HG02759 (cell line): ENCODE data around the gene HCRTR1.

Source experiments
- ATAC-seq: cut with Tn5 transposase; IDR thresholded peaks from one replicate; pipeline ENCODE4 v1.9.1; 2021; ENCODE audit warnings: mild to moderate bottlenecking, moderate library complexity; ENCODE audit not compliant: unreplicated experiment

Gene HCRTR1

DNA sequence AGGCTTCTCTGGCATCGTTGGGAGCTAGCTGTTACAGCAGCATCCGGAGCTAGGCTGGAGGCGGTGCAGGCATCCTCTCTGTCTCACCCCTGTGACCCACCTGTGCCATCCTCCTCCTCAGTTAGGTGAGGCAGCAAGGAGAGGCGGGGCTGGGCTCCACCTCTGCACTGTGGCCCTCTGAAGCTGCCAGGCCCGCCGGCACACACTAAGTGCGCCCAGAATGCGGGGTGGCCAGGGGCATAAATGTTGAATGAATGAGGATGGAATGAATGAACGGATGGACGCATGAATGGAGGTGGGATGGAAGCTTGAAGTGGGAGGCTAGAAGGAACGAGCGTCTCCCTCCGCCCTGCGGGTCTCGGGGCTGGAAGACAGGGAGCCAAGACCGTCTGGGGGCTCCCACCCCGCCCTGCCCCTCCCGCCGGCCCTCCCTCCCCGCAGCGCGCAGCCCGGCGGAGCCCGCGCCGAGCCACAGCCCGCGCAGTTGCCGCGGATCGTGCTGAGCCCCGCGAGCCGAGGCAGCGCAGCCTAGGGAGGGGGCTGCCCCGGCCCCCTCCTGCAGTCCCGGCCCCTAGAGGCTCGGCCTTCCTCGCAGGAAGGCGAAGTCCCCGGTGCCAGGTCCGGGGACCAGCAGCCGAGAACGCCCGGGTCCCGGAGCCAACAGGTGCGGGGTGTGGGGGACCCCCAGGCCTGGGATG is at the start of gene HCRTR1:
HCRTR1 (plus strand) TSS at position 472 of the 698 bp plus-strand sequence. CDS start 1,504 bp downstream, outside the sequence.
- no peak for ATAC-seq

DNA sequence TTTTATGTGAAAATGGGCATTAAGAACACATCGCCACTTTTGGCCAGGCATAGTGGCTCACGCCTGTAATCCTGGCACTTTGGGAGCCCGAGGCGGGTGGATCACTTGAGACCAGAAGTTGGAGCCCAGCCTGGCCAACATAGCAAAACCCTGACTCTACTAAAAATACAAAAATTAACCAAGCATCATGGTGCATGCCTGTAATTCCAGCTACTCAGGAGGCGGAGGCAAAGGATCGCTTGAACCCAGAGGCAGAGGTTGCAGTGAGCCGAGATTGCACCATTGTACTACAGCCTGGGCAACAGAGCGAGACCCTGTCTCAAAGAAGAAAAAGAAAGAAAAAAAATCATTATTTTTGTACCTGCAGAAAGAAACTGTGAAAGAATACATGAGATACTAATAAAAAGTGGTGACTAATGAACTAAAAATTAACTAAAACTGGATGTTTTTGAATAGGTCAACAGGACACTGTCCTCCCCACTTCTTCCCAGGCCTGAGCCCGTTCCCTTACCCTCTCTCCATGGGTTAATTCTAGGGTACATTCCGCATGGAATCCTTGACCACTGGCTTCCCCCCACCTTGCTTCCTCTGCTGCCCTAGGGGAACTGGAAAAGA is 49.4 kb upstream of the HCRTR1 start:
- no peak for ATAC-seq

DNA sequence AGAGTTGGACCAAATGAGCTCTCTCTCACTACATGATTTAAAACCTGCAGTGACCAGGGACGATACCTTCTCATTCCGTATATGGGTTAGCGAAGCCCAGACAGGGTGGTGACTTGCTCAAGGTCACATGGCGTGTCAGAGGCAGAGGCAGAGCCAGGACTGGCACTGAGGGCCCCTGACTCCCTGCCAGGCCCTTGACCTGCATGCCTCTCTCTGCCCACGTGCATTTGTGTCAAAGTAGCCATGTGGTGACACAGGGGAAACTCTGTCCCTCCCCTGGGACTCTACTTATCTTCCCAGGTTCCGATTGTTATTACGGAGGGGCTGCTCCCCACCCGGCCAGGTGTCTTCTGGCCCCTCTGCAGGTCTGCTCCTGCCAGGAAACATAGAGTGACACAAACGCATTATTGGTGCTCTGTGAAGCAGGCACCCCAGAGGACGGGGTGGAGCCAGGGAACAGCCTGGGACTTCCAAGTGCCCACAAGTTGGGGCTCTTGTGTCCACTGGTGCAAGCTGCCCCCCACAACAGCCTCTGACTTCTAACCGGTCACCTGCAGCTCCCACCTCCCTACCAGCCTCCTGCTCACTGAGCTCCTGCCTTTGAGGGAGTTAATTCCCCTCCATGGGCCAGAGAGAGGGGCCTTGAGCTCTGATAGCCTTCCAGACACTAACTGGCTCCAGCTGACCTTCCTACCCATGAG is 48.4 kb upstream of the HCRTR1 start:
- ATAC-seq, result no peak

DNA sequence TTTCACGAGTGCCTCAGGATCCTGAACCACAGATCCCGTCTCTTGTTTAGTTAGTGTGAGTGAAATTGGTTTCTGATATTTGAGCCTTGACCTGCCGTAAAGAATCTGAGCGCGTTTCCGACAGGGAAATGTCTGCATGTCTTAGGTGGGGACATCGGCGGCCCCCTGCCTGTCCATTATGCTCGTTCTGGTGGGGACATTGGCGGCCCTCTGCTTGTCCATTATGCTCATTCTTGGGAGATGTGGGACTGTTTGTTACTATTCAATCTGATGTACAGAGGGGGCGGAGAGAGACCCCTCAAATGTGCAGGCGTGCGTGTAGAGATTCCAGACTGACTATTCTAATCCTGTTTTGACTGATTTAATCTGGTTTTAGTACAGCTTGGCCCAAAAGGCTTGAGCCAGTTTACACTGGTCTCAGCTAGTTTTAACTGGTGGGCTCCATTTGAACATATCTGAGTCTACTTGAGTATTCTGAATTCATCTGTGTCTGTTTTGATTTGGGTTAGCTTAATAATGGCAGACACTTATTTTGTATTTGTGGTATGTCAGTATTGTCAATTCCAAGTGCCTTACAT is 47.8 kb upstream of the HCRTR1 start:
- no peak for ATAC-seq

DNA sequence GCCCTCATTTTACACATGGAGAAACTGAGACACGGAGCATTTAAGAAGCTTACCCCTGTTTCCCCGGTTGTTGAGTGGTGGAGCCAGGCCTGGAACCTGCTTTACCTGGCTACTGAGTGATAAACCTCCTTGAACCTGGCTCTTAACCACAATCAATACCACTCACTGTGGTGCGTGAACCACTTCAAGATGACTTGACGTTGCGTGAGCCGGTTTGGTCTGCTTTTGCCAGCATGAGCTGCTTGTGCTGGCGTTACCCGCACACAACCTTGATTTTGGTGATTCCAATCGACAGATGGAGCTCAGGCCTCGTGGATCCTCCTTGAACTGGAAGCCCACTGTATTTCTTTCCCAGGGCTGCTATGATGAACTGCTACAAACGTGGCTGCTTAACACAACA is 47.3 kb upstream of the HCRTR1 start:
- ATAC-seq, result no peak

DNA sequence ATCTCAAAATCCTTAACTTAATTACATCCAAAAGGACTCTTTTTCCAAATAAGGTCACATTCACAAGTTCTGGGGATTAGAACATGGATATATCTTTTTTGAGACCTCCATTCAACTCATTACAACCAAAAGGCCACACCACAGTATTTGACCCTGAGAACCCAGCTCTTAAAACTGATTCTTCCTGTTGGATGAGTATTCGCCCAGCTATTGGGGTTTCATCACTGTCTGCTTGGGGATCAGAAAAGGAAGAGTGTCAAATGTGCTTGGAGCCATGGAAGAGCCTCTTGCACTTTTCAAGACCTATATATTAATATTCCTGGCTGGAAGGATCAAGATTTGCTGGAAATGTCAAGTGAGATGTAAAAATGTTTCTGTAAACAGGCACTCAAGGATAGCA is 46.6 kb upstream of the HCRTR1 start:
- no peak for ATAC-seq

DNA sequence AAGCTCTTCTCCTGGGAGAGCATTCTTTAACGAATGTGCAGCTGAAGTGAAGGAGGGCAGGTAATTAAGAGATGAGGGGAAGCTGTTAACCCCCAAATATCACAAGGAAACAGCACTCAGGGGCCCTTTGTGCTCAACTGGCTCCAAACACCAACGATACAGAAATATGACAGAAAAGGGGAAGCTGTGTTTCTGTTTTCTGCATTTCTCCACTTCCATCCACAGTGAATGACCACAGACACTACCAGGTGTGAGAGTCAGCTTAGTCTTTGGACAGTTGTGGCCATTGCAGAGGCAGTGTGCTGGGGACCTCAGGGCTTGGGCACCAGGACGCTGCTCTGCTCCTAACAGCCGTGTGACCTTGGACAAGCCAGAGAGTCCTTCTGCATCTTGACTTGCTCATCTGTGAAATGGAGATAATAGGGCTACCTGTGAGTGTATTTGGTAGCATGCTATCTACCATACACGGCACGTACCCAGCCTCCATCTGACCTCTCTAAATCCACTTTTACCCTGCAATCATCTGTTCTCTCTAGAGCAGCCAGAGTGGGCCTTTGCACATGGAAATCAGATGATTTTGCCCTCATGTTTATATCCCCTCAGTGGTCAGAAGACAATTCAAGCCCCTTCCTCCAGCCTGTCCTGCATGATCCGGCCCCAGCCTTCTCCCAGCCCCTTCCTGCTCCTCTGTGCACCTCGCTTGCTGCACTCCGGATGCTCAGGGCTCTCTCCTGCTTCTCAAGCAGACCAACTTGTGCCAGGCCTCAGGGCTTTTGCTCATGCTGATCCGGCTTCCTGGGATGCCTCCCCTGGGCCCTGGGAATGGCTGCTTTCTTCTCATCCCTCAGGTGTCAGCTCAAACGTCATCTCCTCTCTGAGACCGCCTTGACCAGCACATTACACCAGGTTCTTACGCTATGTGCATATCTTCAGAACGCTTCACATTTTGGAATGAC is 45.9 kb upstream of the HCRTR1 start:
- no peak for ATAC-seq

DNA sequence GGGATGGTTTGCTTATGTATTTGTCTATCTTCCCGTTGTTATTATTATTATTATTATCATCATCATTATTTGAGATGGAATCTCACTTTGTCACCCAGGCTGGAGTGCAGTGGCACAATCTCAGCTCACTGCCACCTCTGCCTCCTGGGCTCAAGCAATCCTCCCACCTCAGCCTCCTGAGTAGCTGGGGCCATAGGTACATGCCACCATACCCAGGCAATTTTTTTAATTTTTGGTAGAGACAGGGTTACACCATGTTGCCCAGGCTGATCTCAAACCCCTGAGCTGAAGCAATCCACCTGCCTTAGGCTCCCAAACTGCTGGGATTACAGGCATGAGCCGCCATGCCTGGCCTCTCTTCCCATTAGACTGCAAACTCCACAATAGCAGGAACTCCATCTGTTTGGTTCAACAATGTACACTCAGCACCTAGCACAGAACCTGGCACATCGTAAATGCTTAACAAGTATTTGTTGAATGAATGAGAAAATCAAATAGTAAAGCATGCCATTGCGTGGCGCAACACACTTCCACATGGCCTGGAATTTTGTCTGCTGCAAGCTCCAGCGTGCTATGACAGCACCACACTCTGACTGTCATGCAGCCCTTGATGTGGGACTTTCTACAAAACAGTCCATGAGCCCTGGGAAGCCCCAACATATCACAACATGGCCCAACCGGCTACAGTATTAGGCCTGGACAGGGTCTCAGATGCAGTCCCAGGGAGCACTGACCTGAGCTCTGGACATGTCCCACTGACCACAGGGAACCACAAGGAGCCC is 45.0 kb upstream of the HCRTR1 start:
- ATAC-seq, result no peak

DNA sequence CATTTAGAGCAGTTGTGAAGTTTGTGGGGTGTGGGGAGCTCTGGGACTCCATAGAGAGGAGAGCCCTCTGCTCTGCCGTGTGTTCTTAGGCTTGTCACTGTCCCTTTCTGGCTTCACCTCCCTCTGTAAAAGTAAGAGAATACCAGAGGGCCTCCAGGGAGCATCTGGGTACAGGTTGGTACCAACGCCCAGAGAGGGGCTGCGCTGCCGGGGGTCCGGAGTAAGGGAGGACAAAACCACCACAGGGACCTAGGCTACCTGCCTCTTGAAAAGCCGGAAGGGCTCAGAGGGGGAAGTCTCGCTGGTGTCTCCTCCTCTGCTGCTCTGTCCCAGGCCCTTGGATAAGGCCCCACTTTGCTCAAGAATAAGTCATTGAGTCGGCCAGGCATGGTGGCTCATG is 44.2 kb upstream of the HCRTR1 start:
- no peak for ATAC-seq

DNA sequence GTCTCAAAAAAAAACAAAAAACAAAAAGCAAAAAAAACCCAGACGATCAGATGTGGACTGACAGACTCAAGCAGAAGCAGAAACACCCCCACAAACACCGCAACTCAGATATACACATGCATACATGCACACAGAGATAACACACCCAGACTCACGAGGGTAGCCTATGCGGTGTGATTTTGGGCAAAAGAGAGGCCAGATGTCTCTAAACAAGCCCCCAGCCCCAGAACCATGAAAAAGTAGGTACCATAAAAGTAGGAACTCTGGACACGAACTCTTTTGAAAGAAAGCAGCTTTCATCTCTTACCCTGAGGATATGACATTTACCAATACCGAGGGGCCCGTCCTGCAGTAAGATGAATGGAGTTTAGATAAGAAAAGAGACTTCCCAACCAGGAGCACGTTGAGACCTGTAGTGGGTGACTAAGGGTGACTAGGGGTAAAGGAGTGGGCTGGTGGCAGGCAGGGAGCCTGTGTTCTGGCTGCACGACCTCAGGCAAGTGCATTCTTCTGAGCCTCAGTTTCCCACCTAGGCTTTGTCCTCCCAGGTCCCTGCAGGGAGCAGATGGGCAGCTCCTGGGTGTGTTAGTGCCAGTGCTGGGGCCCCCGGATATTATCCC is 42.6 kb upstream of the HCRTR1 start:
- no peak for ATAC-seq

DNA sequence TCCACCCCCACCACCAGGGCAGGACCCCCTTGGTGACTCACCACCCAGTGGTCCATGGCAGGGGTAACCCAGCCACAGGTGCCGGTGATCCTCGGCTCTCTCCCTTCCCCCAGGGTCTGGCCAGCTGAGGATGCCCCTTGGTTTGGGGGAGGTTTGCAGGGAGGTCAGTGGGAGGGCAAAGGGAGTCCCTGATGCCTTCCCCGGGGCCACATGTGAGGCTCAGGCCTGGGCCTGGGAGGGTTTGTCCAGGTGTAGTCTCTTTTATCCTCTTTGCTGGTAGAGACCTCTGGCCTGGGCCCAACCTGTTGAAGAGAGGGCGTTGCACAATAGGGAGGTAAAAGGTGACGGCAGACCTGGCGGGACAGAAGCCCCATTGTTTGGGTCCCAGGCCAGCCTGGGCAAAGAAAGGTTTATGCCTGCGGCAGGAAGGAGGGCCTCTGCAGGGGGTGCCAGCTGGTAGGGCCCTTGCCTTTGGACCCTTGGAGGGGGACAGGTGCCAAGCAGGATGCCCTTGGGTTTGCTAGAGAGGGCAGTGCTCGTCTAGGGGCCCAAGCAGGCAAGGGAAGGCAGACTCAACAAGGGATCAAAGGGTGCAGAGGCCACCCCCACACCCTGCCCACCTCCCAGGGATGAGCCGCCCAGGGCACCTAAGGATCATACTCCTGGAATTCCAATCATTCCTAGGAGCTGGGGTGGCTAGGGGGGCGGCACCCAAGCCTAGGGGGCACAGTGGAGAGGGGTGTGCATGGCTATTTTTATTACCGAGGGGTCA is 41.9 kb upstream of the HCRTR1 start:
- ATAC-seq, result no peak

DNA sequence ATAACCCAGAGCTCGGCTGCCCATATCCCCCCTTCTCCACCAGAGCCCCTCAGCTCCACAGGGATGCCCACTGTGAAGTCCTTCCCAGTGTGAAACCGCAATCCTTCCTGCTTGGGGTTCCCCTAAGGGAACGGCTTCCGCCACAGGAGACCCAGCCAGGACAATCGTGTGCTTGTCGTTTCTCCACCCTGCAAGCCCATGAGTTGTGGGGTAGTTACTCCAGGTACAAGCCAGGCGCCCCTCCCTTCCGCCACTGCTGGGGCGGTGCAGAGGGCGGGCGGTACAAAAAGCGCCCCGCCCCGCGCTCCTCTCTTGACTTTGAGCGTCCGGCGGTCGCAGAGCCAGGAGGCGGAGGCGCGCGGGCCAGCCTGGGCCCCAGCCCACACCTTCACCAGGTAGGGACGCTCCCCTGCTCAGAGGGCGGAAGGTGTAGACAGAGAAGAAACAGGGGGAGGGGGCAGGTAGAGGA is 41.3 kb upstream of the HCRTR1 start, which contains the start of gene TINAGL1:
TINAGL1 (plus strand) TSS at position 315 of the 469 bp plus-strand sequence. CDS start 634 bp downstream, outside the sequence.
- ATAC-seq, result no peak

DNA sequence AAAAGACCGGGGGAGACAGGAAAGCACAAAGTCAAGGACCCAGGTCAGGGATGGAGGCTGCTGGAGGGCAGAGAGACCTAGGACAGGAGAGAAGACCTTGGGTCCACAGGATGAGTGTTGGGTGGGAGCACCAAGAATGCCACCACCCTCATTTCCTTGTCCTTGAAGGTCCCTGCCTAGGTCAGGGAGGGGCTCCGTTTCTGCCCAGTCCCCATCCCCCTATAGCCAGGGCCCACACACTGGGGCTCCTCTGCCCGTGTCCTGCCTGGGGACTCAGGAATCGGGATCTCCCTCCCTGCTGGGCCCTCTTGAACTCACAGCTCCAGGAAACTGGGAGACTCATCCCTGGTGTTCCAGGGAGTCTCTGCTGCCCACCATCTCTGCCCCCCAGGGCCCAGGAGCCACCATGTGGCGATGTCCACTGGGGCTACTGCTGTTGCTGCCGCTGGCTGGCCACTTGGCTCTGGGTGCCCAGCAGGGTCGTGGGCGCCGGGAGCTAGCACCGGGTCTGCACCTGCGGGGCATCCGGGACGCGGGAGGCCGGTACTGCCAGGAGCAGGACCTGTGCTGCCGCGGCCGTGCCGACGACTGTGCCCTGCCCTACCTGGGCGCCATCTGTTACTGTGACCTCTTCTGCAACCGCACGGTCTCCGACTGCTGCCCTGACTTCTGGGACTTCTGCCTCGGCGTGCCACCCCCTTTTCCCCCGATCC is 40.6 kb upstream of the HCRTR1 start:
- no peak for ATAC-seq

DNA sequence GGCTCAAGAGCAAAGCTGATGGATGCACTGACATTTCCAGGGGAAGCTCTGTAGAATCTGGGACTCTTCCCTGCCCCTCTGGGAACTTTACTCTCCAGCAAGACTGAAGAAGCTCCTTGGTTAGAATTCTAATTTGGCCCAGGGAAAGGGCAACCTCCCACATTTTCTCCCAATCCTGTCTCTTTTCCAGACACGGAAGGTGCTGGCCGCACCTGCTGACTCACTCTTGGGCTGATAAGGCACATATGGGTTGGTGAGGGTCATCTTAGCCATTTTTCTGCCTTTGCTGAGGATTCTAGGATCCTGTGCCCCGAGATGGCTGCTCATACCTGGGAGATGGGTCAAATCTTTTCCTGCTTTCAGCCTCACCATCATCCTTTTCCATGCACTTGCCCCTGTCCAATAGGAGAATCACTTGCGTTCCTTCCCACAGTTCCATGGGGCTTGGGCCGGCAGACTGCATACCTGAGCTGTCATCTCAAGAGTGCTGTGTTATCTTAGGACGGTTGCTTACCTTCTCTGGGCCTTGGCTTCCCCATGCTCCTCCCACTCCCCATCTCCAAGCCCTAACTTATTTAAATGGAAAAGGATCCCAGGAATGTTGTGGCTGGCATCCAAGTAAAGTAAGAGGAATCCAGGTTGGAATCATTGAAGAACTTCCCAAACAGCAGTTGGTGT is 39.8 kb upstream of the HCRTR1 start:
- no peak for ATAC-seq

DNA sequence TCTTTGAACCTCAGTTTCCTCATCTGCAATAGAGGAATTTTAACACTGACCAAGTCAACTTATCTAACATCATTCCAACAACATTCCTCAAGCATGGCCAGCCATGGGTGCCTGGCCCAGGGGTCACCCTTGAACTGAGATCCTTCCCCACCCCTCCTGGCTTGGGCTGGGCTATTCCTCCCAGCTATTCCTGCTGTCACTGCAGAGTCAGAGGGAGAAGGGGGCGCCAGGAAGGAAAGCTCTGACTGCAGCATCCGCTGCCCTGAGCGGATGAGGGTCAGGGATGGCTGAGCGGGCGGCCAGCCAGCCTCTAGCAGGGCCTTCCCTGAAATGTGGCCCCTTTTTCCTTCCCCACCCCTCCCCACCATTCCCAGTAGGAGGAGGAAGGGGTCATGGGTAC is 38.1 kb upstream of the HCRTR1 start:
- ATAC-seq, result no peak

DNA sequence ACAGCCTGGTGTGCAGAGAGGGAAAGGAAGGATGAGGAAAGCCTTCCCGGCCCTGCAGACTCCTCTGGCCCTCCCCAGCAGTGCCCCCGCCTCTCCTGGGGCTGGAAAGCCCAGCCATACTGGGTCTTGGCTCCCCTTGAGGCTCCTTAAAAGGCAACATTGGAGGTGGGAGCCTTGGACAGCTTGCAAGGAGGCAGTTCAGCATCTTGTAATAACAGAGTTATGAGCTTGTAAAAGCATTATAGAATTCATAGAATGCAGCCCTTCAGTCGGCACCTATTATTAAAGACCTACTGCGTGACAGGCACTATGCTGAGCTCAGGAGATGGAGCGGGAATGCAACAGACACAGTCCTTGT is 37.0 kb upstream of the HCRTR1 start:
- no peak for ATAC-seq

DNA sequence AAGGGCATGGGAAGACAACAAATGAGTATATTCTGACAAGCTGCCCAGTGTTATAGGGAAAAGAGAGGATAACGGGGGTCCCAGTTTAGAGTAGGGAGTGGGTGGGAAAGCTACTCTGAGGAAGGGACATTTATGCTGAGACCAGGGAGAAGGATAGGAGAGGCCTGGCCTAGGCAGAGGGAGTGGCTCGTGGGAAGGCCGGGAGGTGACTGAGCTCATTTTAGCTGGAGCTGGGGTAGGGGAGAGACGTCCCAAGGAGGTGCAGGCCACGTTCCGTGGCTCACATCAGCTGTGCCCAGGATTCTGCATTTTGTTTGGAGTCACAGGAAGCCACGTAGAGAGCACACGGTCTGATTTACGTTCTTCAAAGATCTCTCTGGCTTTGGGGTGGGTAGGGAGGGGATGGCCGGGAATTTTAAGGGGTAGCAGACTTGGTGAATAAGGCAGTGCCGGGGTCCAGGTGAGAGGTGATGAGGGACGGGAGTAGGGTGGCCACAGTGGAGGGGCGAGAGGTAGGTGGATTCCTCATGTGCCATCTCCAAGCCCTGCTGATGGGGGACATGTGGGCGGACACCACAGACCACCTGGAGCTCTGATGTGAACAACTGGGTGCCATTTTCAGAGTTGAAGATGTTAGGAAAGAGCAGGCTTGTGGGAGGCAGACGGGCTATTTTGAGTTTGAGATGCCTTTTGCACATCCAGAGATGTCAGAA is 36.4 kb upstream of the HCRTR1 start:
- ATAC-seq, result no peak
